ENCODE data around the gene NPAS3. TPM values are rescaled to one million over a fixed set of nuclear protein-coding genes. Genes with fewer than 3 reads are reported as not detected.

Gene NPAS3
- total RNA-seq, 4 donors from 2014 or later, result 0.13 to 1.1 (median 0.47) TPM; not detected in 1

GRCh38 chr14:32980902-32981501, 42.3 kb downstream of the NPAS3 start:
- no peak for TF ChIP-seq POLR2A (IDR thresholded peaks at IDR 0.05)
- TF ChIP-seq, protein P1, sequence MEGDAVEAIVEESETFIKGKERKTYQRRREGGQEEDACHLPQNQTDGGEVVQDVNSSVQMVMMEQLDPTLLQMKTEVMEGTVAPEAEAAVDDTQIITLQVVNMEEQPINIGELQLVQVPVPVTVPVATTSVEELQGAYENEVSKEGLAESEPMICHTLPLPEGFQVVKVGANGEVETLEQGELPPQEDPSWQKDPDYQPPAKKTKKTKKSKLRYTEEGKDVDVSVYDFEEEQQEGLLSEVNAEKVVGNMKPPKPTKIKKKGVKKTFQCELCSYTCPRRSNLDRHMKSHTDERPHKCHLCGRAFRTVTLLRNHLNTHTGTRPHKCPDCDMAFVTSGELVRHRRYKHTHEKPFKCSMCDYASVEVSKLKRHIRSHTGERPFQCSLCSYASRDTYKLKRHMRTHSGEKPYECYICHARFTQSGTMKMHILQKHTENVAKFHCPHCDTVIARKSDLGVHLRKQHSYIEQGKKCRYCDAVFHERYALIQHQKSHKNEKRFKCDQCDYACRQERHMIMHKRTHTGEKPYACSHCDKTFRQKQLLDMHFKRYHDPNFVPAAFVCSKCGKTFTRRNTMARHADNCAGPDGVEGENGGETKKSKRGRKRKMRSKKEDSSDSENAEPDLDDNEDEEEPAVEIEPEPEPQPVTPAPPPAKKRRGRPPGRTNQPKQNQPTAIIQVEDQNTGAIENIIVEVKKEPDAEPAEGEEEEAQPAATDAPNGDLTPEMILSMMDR (IDR thresholded peaks at IDR 0.05), result no peak
- H3K27me3 ChIP-seq, result no peaks in the 10 kb centered on the region
- 48 to 68% methylated on average over 3 of the region's 3 CpGs for WGBS, 2 donors
- no peaks in the 10 kb centered on the region for H3K4me1 ChIP-seq
- no peaks in the 10 kb centered on the region for H3K9me3 ChIP-seq
- DNase-seq, result no peak
- intact Hi-C loops (cut with DNase I), result no loop called here
- no peak overlapping the region for H3K4me3 ChIP-seq
- no peaks in the 10 kb centered on the region for H3K36me3 ChIP-seq
- no peak overlapping the region for H3K27ac ChIP-seq

GRCh38 chr14:32984241-32984930, 45.7 kb downstream of the NPAS3 start:
- Histone ChIP-seq H3K27me3 (no peaks in the 10 kb centered on the region), H3K36me3 (no peaks in the 10 kb centered on the region), H3K27ac (no peak overlapping the region), H3K9me3 (no peaks in the 10 kb centered on the region), H3K4me3 (no peak overlapping the region), H3K4me1 (no peaks in the 10 kb centered on the region)
- TF ChIP-seq, protein P1 (IDR thresholded peaks at IDR 0.05), result no peak
- no peak for TF ChIP-seq POLR2A (IDR thresholded peaks at IDR 0.05)
- no peak for DNase-seq
- 73 to 91% methylated on average over 2 of the region's 2 CpGs for WGBS, 2 donors
- intact Hi-C loops (cut with DNase I), result no loop called here

DNA sequence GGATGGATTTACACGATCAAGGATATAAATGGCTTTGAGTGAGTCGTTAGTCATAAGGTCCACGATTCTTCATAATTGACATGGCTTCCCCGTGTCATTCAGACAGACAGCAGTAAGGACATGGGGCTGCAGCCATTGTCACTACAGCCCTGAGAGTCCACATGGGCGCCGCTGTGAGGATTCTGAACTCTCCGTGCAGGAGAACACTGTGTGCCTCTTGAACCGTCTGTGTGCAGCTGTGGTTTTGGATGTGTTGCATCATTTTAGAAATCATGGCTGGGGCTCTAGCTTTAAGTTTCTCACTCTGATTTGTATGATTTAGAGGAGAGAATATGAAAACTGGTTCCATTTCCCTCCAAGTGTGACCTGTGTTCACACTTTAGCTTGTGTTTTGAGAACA, 47.2 kb downstream of the NPAS3 start:
- Histone ChIP-seq H3K4me1 (no peaks in the 10 kb centered on the region), H3K27me3 (no peaks in the 10 kb centered on the region), H3K9me3 (no peaks in the 10 kb centered on the region), H3K36me3 (no peaks in the 10 kb centered on the region), H3K4me3 (no peak overlapping the region), H3K27ac (no peak overlapping the region)
- 79 to 82% methylated on average over 8 of the region's 8 CpGs for WGBS, 2 donors
- DNase-seq, result no peak
- TF ChIP-seq, protein P1 (IDR thresholded peaks at IDR 0.05), result no peak
- TF ChIP-seq POLR2A (IDR thresholded peaks at IDR 0.05), result no peak
- intact Hi-C loops (cut with DNase I), result no loop called here

DNA sequence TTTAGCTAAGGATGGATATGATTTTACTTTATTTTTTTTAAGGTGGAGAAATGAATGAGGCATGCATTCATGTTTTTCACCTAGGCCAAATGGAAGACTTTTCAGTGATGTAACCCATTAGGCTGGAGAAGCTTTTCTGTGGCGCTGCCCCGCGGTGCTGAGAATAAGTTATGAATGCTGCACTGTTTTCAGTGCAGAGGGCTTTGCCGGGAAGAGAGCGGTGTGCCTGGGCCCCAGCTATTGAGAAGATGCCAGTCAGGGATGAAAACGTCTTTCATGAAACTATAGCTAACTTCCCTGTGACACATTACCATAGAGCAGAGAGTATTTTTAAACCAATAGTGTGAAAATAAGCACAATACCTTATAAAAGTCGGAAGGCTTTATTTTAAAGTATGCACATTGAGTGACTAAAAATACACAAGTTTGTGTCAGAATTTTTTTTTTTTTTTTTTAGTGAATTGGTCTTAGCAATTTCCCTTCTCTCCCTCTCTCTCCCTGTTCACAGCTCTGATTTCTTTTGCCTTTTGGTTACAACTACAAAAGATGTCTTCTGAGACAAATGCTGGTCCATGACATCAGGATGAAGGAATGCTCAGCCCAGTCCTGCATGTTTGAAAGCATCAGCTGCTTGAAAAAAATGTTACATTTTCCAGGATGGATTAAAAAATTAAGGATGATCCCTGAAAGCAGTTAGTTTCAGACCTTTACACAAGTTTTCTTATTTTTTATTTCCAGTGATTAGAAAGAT, 48.3 kb downstream of the NPAS3 start:
- no peak overlapping the region for H3K4me3 ChIP-seq
- WGBS, 2 donors, result 74 to 77% methylated on average over 7 of the region's 7 CpGs
- no peaks in the 10 kb centered on the region for H3K4me1 ChIP-seq
- H3K27ac ChIP-seq, result no peak overlapping the region
- intact Hi-C loops (cut with DNase I), result no loop called here
- no peaks in the 10 kb centered on the region for H3K27me3 ChIP-seq
- no peak for DNase-seq
- H3K9me3 ChIP-seq, result no peaks in the 10 kb centered on the region
- TF ChIP-seq, protein P1 (IDR thresholded peaks at IDR 0.05), result no peak
- no peak for TF ChIP-seq POLR2A (IDR thresholded peaks at IDR 0.05)
- H3K36me3 ChIP-seq, result no peaks in the 10 kb centered on the region

DNA sequence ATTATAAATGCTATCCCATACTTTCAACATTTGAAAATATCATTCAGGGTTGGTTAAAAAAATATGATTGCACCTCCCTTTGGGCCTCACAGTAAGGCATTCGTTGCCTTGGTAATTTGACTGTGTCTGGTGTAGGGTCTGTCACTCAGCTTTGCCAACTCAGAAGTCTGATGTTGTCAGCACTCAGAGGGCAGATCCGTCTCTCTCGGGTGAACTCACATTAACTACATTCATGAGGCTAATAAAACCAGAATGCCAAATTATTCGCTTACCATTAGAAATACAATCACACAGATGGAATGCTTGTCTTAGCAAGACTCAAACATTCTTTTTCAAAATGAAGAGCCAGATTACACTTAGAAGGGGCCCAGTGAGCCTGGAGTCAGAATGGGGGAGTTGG, 53.0 kb downstream of the NPAS3 start:
- Histone ChIP-seq H3K27me3 (no peaks in the 10 kb centered on the region), H3K36me3 (no peaks in the 10 kb centered on the region), H3K4me3 (no peak overlapping the region), H3K4me1 (no peaks in the 10 kb centered on the region), H3K27ac (no peak overlapping the region), H3K9me3 (peaks cover 0 to 3% (median 0%) of the 10 kb centered on the region in 3 donors)
- no peak for DNase-seq
- intact Hi-C loops (cut with DNase I), result no loop called here
- WGBS, 2 donors, result 68 to 74% methylated on average over 4 of the region's 4 CpGs
- TF ChIP-seq, protein P1 (IDR thresholded peaks at IDR 0.05), result no peak
- TF ChIP-seq POLR2A (IDR thresholded peaks at IDR 0.05), result no peak
